ENCODE measurements around the gene UBAC2. TPM values are rescaled to one million over a fixed set of nuclear protein-coding genes. Genes with fewer than 3 reads are reported as not detected.

The UBAC2 gene
- total RNA-seq, 1 experiment from 2014 or later, result 134 TPM

DNA sequence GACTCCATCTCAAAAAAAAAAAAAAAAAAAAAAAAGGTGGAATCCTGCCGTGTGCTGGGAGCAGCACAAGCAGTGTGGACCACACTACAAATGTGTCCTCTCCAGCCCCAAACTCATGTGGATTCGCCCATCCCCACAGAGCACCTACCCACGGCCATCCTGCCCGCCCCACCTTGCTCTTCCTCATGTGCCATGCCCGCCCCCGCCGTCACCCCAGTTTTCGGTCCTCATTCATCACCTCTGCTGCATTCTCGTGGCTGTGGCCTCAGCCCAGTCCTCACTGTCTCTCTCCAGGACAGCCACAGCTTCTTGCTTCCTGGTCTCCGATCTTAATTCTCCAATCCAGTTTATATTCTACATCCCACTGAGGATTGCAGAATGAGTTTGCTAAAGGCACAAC, 220.6 kb downstream of the UBAC2 start:
- Histone ChIP-seq H3K4me3 (no peak overlapping the region), H3K27ac (no peak overlapping the region), H3K9me3 (replicated peaks) (no peaks in the 10 kb centered on the region), H3K4me1 (replicated peaks) (peaks cover 8% of the 10 kb centered on the region), H3K27me3 (replicated peaks) (peaks cover 29% of the 10 kb centered on the region), H3K36me3 (no peaks in the 10 kb centered on the region)
- no peak for DNase-seq (ENCODE audit: low read depth in 1 of 2, low spot score in 2 of 2)

DNA sequence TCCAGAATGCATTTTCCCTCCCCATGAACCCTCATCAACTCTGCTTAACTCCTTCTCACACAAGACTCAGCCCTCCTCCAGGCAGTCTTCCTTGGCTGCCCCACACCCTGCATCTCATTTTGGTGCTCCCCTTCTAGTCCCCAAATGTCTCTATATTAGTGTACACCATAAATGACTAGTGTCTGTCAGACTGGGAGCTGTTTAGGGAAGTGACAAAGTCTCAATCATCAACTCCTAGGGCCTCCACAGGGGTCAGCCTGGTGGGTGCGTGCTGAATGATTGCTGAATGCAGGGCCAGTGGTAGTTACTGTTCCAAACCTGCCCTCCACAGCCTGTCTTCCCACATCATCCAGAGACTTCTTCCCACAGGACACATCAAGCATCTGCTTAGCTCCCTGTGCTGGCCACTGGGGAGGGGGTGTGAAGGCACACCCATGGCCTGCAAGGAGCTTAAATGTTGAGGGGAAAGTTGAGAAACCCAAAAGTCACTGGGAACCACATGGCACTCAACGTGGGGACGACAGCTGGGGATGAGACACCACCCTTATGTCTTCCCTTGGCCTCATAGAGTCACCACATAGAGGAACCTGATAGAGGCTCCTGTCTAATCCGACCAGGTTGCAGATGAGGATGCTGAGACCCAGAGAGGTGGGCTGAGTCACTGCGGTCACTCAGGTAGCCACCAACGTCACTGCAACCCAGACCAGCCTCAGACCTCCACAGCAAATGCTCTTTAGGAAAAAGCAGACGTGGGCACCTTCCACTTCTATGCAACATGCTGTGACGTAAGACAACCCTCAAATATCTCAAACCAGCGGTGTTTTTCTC, 221.3 kb downstream of the UBAC2 start:
- H3K36me3 ChIP-seq, result no peaks in the 10 kb centered on the region
- peaks cover 29% of the 10 kb centered on the region for H3K27me3 ChIP-seq (replicated peaks)
- peaks cover 8% of the 10 kb centered on the region for H3K4me1 ChIP-seq (replicated peaks)
- peak in 1 of 2 experiments; percentile 64 for DNase-seq (ENCODE audit: low read depth in 1 of 2, low spot score in 2 of 2)
- no peak overlapping the region for H3K27ac ChIP-seq
- no peaks in the 10 kb centered on the region for H3K9me3 ChIP-seq (replicated peaks)
- H3K4me3 ChIP-seq, result no peak overlapping the region

DNA sequence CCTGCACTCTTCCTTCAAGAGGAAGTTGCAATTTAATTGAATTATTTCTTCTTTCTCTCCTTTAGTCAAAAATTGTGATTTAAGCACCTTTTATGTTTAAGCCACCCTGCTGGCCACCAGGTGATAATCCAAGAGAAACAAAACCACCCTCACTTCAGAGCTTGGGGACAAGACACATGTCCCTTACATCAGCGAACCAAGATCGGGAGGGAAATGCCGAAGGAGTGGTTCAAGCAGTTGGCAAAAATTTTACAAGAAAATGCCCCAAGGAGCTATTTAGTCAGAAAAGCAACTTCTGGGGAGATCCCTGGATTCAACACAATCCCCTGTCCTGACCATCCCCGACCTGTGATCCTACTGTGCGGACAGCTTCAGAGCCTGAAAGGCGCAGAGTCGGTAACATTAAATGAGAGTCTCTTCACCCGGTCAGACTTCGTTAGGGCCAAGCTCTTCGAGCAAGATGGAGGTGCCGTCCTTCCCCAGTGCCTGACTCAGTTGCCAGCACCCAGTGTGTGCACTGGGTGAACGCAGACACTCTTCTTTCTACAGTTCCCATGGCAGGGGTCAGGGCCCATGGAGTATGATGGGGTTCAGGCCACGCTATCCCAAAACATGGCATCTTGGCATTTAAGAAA, 222.0 kb downstream of the UBAC2 start:
- Histone ChIP-seq H3K4me3 (no peak overlapping the region), H3K27ac (no peak overlapping the region), H3K27me3 (replicated peaks) (peaks cover 33% of the 10 kb centered on the region), H3K4me1 (replicated peaks) (peaks cover 8% of the 10 kb centered on the region), H3K36me3 (no peaks in the 10 kb centered on the region), H3K9me3 (replicated peaks) (no peaks in the 10 kb centered on the region)
- peak in 1 of 2 experiments; percentile 54 for DNase-seq (ENCODE audit: low read depth in 1 of 2, low spot score in 2 of 2)

DNA sequence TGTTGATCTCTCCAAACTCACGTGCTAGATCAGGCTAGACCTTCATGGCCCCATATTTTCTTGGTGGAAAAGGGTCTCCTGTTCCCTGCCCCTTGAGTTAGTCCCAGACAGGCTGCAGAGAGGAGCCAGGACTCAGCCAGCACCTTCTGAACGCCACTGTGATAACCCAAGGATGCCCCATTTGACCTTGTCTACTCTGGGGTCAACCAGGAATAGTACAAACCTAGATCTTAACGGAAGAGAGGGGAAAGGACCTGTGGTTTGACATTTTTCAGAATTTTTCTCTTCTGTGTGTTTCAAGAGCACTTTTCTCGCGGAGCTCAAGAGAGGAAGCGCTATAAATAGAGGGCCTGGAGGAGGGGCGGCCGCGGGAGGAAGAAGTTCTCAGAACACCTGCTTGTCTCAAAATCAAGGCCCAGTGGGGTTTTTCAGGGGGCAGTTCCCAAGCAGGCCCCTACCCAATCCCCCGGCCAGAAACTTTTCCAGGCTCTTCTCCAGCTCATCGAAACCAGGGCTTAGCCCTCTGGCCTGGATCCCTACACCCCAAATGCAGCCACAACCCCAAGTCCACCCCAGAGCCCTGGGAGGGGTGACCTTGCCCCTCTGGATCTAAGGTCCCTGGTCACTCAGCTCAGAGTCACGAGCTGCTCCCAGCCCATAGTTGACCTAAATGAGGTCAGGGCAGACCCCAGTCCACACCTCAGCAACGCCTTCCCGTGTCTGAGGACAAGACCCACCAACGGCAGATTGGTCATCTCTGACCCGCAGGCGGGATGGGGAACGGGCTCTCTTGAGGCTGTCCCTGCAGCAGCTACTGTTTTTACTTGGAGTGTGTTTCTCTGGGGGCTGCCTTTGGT, 225.1 kb downstream of the UBAC2 start:
- Histone ChIP-seq H3K4me1 (replicated peaks) (no peaks in the 10 kb centered on the region), H3K4me3 (no peak overlapping the region), H3K27ac (no peak overlapping the region), H3K27me3 (replicated peaks) (peaks cover 24% of the 10 kb centered on the region), H3K36me3 (no peaks in the 10 kb centered on the region), H3K9me3 (replicated peaks) (peaks cover 3% of the 10 kb centered on the region; the same call in 1 of the 2 replicates)
- DNase-seq (ENCODE audit: low read depth in 1 of 2, low spot score in 2 of 2), result peak in 1 of 2 experiments; percentile 66

DNA sequence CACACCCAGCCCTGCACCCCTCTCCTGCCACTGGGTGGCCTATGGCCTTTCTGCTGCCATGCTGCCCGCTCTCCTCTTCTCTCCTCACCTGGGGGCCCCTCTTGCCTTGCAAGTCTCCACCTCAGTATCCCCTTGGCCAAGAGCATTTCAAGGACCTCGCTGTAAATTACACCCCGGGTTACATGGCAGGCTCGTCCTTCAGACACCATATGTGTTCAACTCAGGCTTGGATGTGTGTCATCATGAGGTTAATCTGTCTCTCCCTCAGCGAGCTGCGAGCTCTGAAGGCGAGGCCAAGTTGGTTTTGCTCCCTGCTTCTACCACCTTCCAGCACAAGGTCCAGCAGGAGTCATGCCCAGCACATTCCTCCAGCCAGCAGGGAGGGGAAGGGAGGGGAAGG, 225.8 kb downstream of the UBAC2 start:
- peak in 1 of 2 experiments; percentile 64 for DNase-seq (ENCODE audit: low read depth in 1 of 2, low spot score in 2 of 2)
- no peak overlapping the region for H3K4me3 ChIP-seq
- H3K36me3 ChIP-seq, result no peaks in the 10 kb centered on the region
- H3K4me1 ChIP-seq (replicated peaks), result no peaks in the 10 kb centered on the region
- H3K9me3 ChIP-seq (replicated peaks), result peaks cover 4% of the 10 kb centered on the region; the same call in 1 of the 2 replicates
- no peak overlapping the region for H3K27ac ChIP-seq
- H3K27me3 ChIP-seq (replicated peaks), result peaks cover 22% of the 10 kb centered on the region

DNA sequence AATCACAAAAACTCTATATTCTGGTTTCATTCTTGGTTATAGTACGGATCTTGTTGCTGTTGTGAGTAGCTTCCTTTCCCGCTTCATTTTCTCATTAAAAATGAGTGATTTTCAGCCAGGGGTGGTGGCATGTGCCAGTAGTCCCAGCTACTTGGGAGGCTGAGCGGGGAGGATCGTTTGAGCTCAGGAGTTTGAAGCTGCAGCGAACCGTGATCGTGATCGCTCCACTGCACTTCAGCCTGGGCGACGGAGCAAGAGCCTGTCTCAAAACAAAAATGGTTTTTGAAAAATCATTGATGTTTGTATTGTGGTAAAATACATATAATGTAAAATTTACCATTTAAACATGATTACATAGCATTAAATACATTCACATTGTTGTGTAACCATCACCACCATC, 229.0 kb downstream of the UBAC2 start:
- Histone ChIP-seq H3K27me3 (replicated peaks) (0 out of 2 replicates have a peak, but pooled peaks cover 3% of the 10 kb centered on the region), H3K36me3 (no peaks in the 10 kb centered on the region), H3K4me3 (no peak overlapping the region), H3K9me3 (replicated peaks) (peaks cover 4% of the 10 kb centered on the region; the same call in 1 of the 2 replicates), H3K4me1 (replicated peaks) (peaks cover 28% of the 10 kb centered on the region), H3K27ac (no peak overlapping the region)
- DNase-seq (ENCODE audit: low read depth in 1 of 2, low spot score in 2 of 2), result no peak

DNA sequence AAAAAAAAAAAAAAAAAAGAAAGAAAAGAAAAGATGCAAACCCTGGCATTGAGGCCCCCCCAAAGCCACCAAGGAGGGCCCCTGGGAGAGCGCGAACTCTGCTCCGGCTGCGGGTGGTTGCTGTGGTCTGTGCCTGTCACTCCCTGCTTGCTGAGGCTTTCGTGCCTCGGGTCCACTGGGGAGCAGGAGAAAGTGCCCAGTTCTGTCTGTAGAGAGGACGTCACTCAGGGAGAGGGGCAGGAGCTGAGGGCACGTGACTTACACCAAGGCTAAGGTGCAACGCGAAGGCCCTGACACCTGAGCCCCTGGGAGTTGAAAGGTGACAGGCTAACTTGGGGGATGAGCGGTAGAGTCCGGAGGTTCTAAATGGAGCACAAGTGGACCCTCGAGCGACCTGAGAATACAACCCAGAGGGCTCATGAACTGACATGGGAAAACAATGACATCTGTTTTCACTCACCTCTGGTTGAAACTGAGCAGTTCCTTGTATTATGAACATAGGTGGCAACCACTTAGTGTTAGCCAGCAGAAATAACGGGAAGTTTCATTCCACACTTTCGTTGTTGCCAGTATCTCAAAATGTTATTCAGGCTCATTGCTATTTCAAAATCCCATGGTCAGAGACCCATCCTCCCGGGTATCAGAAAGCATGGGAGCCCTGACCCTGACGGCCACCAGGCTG, 231.4 kb downstream of the UBAC2 start:
- Histone ChIP-seq H3K27me3 (replicated peaks) (0 out of 2 replicates have a peak, but pooled peaks cover 3% of the 10 kb centered on the region), H3K27ac (peak overlapping the region; percentile 76), H3K4me3 (no peak overlapping the region; the same call in 1 of the 2 replicates), H3K4me1 (replicated peaks) (peaks cover 33% of the 10 kb centered on the region), H3K36me3 (no peaks in the 10 kb centered on the region), H3K9me3 (replicated peaks) (peaks cover 4% of the 10 kb centered on the region; the same call in 1 of the 2 replicates)
- peak in 1 of 2 experiments; percentile 66 for DNase-seq (ENCODE audit: low read depth in 1 of 2, low spot score in 2 of 2)

DNA sequence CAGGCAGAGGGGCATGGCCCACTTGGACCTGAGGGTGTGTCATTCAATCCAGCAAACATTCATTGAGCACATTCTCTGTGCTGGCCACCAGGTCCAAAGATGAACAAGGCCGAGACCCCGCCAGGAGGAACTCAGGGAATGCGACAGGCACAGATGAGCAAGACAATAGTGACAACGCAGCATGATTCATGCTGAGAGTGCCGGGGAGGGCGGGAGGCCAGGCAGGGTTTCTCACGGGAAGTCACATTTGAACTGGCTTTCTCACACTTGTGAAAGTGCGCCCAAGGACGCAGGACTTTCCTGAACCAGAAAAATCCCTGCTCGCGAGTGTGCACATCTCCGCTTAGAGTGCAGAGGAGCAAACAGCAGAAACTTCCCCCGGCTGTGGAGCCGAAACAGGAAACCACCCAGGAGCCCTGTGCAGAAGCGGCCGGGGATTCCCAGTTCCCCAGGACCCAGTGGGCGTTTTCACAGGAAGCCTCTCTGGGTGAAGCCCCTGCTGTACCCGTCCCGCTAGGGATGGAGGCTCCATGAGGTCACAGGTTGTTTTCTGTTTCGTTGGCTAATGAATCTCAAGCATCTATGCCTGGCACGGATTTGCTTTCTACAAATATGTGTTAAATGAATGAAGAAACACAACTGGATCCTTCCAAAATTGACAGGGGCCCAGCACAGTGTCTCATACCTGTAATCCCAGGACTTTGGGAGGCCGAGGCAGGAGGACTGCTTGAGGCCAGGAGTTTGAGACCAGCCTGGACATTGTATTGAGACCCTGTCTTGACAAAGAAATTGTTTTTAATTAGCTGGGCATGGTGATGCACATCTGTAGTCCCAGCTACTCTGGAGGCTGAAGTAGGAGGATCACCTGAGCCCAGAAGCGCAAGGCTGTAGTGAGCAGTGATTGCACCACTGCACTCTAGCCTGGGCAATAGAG, 232.2 kb downstream of the UBAC2 start:
- peaks cover 4% of the 10 kb centered on the region; the same call in 1 of the 2 replicates for H3K9me3 ChIP-seq (replicated peaks)
- peak overlapping the region; percentile 22 for H3K4me3 ChIP-seq
- DNase-seq (ENCODE audit: low read depth in 1 of 2, low spot score in 2 of 2), result peak in 1 of 2 experiments; percentile 100
- H3K36me3 ChIP-seq, result no peaks in the 10 kb centered on the region
- H3K27me3 ChIP-seq (replicated peaks), result peaks cover 3% of the 10 kb centered on the region
- H3K4me1 ChIP-seq (replicated peaks), result peaks cover 33% of the 10 kb centered on the region
- peak overlapping the region; percentile 76 for H3K27ac ChIP-seq

DNA sequence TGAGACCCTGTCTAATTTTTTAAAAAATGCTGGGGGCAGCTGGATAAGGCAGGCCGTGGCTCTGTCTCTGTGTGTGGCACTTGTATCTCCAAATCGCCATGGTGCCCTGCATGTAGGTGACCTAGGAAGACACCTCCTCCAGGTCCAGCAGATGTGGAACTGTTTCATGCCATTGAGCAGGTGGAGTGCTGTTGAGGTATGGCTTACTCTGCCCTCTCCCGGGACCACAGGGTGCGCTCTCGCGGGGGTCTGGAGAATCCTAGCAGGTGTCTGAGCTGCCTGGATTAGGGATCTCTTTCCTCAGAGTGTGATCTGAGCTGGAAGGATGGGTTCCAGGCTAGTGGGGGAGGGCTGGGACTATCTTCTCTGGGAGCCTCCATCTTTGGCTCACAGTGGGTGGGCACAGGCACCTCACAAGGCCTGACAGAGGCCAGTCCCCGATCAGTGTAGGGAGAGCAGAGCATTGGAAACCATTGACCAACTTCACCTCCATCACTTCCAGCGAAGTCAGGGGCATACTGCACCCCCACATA, 233.0 kb downstream of the UBAC2 start:
- H3K36me3 ChIP-seq, result no peaks in the 10 kb centered on the region
- peak overlapping the region; percentile 76 for H3K27ac ChIP-seq

DNA sequence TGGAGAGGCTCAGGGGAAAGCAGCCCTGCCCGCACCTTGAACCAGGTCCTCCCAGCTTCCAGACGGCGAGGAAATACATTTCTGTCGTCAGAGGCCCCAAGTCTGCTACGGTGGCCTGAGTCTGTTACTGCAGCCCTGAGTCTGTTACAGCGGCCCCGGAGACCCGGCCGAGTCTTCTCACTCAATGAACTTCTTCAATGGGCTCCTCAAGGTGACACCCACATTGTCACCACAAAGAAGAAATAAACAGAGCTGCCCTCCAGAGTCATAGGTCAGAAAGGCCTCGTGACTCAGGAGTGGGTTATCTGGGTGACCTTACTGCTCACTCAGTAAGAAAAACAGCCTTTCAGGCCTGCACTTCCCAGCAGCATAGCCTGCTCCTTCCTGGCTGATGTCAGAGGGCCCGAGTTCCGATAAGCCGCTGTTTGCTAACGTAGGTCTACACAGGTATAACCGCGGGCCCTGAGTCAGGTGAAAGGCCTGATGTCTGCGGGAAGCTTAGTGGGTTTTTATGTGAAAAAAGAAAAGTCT, 233.7 kb downstream of the UBAC2 start:
- Histone ChIP-seq H3K4me1 (replicated peaks) (peaks cover 33% of the 10 kb centered on the region), H3K9me3 (replicated peaks) (peaks cover 4% of the 10 kb centered on the region; the same call in 1 of the 2 replicates), H3K27ac (no peak overlapping the region), H3K27me3 (replicated peaks) (peaks cover 18% of the 10 kb centered on the region), H3K36me3 (no peaks in the 10 kb centered on the region), H3K4me3 (no peak overlapping the region)
- DNase-seq (ENCODE audit: low read depth in 1 of 2, low spot score in 2 of 2), result no peak

More for the DNA sequence above, 233.0 kb downstream of the UBAC2 start:
- peaks cover 4% of the 10 kb centered on the region; the same call in 1 of the 2 replicates for H3K9me3 ChIP-seq (replicated peaks)
- peaks cover 33% of the 10 kb centered on the region for H3K4me1 ChIP-seq (replicated peaks)
- peaks cover 10% of the 10 kb centered on the region for H3K27me3 ChIP-seq (replicated peaks)
- DNase-seq (ENCODE audit: low read depth in 1 of 2, low spot score in 2 of 2), result no peak
- no peak overlapping the region for H3K4me3 ChIP-seq

DNA sequence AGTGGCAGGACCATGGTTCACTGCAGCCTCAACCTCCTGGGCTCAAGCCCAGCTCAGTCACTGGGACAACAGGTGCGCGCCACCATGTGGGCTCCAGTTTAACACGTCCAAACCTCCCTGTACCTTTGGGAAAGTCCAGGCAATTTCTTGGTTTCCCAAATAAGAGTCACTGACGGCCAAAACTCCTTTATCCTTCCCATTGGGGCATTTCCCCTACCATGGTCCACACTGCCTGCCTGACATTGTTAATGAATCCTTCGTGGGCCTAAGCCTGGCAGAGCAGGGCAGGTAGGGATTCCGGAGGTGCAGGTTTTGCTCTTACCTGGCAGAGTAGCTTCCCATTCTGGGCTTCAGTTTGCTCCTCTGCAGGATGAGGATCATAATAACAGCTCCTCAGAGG, 234.5 kb downstream of the UBAC2 start:
- no peak for DNase-seq (ENCODE audit: low read depth in 1 of 2, low spot score in 2 of 2)
- Histone ChIP-seq H3K27me3 (replicated peaks) (peaks cover 24% of the 10 kb centered on the region), H3K27ac (no peak overlapping the region), H3K9me3 (replicated peaks) (peaks cover 4% of the 10 kb centered on the region; the same call in 1 of the 2 replicates), H3K36me3 (no peaks in the 10 kb centered on the region), H3K4me3 (no peak overlapping the region), H3K4me1 (replicated peaks) (peaks cover 33% of the 10 kb centered on the region)

DNA sequence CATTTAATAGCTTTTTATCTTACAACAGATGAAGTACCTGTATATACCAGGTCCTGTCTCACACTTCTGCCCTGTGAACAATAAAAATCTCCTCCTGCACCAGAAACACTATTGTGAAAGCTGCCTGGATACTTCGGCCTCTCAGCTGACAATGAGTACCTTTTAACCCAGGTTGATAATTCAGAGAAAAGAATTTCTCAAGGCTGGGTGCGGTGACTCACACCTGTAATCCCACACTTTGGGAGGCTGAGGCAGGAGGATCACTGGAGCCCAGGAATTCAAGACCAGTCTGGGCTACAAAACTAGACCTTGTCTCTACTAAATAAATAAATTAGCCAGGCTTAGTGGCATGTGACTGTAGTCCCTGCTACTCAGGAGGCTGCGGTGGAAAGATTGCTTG, 235.3 kb downstream of the UBAC2 start:
- H3K36me3 ChIP-seq, result no peaks in the 10 kb centered on the region
- peaks cover 33% of the 10 kb centered on the region for H3K27me3 ChIP-seq (replicated peaks)
- no peak overlapping the region for H3K27ac ChIP-seq
- no peak overlapping the region for H3K4me3 ChIP-seq
- H3K9me3 ChIP-seq (replicated peaks), result no peaks in the 10 kb centered on the region
- H3K4me1 ChIP-seq (replicated peaks), result peaks cover 33% of the 10 kb centered on the region
- no peak for DNase-seq (ENCODE audit: low read depth in 1 of 2, low spot score in 2 of 2)
